HG02973 (cell line): ENCODE measurements around the gene FGB.
A peak's percentile ranks its signal among the peaks of the same experiment; 100 is the strongest.

Experiments used
- ATAC-seq: cut with Tn5 transposase; IDR thresholded peaks from one replicate; pipeline ENCODE4 v1.9.1; 2021; ENCODE audit warnings: moderate library complexity; ENCODE audit not compliant: unreplicated experiment

The FGB gene

GRCh38 chr4:154617820-154618317 is 55.1 kb downstream of the FGB start:
- no peak for ATAC-seq

- peak; percentile 65 for ATAC-seq
Measured at GRCh38 chr4:154618708-154619315, 56.0 kb downstream of the FGB start.

- ATAC-seq: no peak
Measured at GRCh38 chr4:154620111-154620510, 57.3 kb downstream of the FGB start.
